ENCODE results near the gene ACSF2.
"Not testable (repeated sequence)": the region's sequence is repeated elsewhere in the genome, so short reads cannot be mapped to it uniquely, and the experiment has no call there.

Gene ACSF2

DNA sequence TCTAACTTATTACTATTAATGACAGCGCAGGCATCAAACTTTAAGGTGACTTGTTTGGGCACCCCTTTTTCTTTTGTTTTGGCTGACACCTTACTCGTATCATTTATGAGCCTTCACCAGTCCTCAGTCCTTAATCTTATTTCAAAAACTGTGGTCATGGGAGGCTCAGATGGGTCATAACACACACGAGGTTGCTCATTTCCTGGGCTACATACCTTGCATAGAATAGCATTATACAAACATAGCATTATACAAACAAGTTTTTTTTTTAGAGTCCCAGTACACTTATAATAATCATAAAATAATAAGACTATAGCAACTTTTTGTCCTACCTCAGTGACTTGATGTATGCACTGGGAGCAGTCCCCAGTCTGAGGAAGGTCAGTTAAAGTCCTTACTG, 11.2 kb upstream of the ACSF2 start:
- no peak for DNase-seq

DNA sequence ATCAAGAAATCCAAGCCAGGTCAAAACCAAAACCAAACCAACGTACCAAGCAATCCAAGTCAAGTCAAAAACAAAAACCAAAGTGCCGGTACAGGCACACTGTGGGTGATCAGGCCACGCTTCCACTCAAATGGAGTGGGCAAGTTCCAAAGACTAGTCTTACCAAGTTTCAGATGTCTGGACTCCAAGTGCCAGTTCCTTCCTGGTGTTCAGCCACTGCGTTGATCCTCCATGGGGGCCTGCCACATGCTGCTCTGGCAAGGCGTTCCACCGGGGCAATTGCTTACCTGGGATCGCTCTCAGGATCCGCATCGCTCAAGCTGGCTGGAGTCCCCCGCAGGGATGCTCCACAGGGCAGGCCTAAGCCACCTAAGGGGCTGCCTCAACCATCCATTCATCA, 6.4 kb upstream of the ACSF2 start:
- not testable (repeated sequence) for DNase-seq

DNA sequence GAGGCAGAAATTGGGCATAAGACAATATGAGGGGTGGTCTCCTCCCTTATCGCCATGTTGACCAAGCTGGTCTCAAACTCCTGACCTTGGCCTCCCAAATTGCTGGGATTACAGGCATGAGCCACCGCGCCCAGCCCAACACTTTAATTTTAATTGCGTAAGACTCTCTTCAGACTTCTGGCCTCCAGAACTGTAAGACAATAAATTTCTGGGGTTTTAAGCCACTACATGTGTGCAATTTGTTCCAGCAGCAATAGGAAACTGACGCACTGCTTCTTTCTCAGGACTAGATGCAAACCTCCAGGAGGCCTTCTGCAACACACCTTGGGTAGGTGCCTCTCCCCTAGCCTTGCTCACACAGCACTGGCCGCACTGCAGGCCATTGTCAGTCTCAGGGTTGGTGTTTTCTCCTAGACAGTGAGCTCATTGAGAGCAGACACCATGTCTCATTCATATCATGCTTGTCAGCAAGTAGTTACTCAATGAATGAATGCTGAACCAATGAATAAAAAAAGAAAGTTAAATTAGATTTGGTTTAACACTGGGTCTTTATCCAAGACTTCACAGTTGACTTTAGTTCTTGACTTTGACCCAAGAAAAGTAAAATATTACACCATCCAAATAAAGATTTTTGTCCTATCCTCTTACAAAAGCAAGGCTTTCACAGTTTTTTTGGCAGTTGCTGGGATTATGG, 5.5 kb upstream of the ACSF2 start:
- no peak for DNase-seq

DNA sequence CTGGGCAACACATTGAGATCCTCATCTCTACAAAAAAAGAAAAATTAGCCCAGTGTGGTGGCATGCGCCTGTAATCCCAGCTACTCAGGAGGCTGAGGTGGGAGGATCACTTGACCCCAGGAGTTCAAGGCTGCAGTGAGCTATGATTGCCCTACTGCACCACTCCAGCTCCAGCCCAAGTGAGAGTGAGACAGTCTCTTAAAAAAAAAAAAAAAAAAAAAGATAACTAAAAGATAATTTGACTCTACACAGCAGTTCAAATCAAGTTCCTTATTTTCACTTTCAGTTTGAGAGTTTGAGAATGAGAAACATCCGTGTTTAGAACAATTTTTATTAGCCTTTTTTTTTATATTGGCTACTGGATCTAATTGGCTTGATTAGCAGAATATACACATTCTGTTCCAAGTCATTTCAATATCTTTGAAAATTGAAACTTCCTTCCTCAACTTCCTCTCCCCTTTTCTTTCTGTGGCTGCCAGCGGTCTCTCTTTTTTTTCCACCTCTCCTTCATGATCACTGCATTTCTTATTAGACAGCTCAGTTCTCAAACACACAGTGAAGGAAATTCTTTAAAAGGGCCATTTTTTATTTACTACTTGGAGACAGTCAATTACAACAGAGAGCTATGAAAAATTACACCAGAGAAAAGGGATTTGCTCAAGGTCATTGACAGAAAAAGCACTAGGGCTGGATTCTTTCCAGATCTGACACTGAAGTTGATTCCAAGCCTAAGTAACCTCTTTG, 4.5 kb upstream of the ACSF2 start:
- DNase-seq = no peak

- no peak for DNase-seq
These were observed 3.3 kb upstream of the ACSF2 start for GRCh38 chr17:50422738-50423137.

DNA sequence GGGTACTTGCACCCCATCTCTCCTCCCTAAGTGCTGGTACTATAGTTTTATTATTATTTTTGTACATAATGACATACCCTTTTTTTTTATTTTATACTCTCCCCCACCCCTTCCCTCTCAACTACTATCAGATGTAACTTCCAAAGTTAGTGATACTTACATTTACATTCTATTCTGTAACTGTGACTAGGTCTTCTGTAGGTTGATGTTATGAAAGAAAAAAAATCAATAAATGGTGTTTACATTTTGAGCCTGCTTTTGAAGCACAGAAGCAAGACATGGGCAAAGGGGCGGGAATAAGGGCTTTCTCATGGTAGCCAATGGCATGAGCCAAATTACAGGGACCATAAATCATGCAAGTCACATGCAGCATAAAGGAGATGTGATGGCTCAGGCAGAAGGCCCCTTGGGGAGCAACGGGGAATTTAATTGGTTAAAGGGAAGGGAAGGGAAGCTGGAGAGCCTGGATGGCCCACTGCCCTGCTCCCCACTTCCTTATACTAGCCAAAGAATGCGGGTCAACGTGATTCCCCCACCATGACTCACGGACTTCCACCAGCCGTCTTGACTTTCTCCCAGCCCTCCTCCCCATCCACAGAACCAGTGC, 2.4 kb upstream of the ACSF2 start:
- no peak for DNase-seq

DNA sequence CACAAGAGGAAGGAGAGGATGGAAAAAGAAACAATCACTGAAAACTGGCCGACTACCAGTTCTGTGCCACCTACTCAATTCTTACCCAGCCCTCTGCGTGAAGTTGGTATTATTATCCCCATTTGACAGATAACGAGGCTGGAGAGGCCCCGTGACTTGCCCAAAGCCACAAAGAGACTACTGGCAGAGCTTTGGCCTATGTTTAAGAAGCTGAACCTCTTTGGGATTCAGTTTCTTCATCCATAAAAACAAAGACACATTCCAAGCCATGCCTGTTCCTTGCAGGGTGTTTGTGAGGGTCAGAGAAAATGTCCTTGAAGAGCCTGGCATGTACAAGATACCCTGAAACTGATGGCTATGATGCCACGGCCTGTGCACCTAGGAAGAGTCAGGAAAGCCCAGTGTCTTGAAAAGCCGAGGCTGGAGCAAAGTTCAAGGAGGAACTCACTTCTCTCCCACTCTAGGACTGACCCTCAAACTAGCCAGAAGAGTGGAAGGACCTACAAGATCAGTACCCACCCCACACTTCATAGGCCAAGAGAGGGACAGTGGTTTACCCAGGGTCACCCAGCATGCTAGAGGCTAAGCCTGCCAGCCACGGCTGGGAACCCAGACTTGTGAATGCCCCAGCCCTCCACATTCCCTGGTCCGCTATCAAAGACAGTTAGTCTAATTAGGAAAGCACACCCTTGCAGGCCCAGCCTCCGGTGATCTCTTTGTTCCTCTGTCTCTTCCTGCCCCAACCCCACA, 1.6 kb upstream of the ACSF2 start:
- DNase-seq = no peak

DNA sequence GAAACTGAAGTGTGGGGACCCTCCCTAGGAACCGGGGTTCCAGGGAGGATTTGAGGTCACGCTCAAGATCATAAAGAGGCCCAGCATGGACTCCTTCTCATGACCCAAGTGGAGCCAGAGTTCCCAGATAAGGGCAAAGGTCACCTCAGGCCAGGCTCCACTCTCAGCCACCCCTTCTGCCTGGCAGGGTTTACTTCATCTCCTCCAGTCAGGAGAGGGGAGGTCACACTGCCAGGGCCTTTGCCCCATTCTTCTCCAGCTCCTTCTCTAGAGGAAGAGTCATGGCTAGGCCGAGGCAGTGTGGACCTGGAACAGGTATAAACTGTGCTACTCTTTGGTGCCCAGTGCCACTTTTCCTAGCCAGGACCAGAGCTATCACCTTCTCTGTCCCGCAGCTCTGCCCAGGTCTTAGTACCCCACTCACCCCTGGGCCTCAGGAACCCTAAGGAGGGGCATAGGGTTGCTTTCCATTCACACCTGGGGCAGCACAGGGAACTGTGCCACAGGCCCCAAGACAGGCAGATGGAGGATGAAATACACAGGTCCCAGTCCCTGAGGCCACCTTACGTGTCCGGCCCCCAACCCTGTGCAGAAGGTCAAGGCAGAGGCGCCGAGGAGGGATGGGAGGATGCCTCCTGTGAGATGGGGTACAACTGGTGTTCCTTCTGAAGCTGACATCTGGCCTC, 879 bp upstream of the ACSF2 start:
- DNase-seq = no peak

- no peak for DNase-seq
These were observed 409 bp downstream of the ACSF2 start for GRCh38 chr17:50426472-50426782.

DNA sequence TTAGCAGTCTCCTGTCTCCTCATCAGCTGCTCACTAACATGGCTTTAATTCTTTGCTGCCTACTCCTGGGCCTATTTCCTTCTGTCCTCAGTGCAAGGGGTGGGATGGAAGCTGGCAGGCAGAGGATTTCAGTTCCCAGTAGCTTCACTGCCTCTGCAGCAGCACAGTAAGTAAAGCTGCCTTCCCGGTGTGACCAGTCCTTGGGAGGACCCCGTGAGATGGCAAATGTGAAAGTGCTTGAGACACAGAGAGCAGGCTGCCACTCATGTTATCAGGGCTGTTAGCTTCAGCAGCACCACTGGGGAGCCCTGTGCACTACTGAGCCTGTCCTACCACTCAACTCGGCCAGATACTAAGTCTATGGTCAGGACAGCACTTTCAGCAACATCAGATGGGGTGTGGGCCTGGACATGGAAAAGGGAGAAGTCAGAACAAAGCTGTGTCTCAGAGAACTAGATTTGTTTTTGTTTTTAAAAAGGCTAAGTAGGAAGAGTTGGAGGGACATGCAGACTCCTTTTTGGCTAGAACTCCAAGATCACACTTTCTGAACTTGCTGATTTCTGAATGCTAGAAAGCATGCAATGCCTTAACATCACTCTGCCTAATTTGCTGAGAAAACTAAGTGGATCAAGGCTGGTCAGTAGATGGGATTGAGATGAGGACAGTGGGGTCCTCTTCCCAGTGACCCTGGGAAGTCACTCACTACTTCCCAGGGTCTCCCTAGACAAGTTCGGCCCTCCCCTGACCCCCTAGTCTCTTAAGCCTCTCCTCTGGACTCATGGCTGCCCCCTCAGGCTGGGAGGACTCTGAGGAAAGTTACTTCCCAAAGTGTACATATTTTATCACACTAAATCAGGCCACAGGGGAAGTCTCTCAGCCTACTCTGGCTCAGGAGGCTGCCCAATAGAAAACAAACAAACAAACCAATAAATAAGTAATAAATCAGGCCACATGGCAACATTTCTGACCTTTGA, 1.1 kb downstream of the ACSF2 start:
- DNase-seq = no peak

- DNase-seq = not testable (repeated sequence)
These were observed 2.1 kb downstream of the ACSF2 start for GRCh38 chr17:50428126-50428525.

- no peak for DNase-seq
These were observed 2.9 kb downstream of the ACSF2 start for GRCh38 chr17:50428831-50429424.

DNA sequence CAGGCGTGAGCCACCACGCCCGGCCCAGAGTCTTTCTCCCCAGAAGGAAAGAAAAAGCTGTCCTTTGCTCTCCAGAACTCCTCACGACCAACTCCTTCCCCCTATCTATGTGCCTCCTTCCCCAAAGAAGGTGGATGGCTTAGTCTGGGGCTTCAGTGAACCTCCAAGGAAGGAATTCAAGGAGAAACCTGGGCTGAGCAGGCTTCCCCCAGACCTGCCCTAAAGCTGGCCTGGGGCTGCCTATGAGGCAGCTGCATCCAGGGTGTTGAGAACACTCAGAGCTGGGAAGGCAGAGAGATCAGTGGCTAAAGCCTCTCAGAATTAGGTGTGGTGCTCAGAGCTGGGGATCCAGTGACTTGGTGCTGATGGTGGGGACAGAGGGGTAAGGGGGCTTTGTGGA, 3.8 kb downstream of the ACSF2 start:
- no peak for DNase-seq

DNA sequence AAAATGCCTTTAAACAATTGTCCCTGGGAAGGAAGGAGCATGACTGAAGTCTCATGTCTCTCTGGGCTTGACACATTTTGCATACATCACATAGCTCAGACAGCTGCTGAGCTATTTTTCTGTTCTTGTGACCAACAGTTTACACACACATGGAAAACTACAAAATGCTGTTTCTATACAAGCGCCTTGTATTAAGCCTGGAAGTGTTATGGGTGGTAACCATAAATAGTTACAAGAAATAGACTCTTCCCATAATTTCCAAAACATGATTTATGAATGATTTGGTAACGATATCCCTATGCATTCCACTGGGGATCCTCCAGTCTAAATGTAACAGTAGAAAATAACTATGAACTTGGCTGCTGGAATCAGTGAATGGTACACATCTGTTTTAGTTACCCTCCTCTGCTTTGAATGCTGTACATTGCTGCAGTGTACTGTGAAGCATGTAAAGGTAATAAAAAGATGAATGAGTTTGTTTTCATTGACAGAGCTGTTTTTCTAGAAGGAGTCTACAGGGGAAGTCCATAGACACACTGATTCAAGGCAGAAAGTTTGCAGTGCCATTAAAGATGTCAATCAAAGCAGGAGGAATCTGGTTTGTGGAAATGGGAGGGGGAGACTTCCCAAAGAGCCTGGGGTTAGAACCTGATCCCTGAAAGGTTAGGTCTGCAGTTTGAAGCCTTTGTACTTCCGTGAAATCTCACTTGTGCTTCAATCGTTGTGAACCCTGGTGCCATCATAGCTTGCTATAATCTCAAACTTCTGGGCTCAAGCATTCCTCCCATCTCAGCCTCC, 5.0 kb downstream of the ACSF2 start:
- DNase-seq = no peak

- no peak for DNase-seq
These were observed 6.2 kb downstream of the ACSF2 start for GRCh38 chr17:50432125-50432762.

GRCh38 chr17:50437409-50437808, 11.4 kb downstream of the ACSF2 start:
- DNase-seq = no peak

GRCh38 chr17:50439008-50439407, 13.0 kb downstream of the ACSF2 start:
- DNase-seq = no peak

DNA sequence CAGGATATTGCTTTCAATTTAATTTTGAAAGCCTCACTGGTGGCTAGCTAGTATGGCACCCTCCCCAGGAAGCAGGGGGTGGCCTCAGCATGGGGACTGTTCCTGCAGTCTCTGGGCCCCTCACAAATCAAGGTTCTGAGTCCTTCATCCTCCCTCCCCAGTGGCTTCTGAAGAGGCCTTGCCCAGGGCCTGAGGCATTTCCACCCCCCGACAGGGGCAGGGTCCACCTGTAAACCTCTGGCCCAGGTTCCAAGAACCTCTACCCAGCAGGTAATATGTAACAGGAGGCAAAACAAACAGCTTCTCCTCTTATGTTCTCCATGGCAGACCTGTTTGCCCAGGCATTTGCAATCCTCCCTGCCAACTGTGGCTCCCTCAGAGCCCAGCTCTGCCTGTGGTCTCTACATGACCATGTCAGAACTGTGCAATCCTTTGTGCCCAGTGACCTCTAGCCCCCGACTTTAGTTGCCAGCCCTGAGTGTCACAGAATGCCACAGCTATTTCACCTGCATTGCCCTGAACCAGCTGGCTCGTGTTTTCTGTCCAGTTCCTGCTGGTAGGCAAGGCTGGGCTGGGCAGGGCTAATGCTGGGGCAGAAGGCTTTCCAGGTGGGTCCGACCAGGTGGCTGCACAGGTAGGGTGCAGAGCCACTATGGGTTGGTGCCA, 14.3 kb downstream of the ACSF2 start:
- no peak for DNase-seq
